Dedifferentiated amniotic fluid mesenchymal stem cell (primary cell): ENCODE data around the gene DHRS12.

Experiments used
- DNase-seq: peaks from one replicate; pipeline ENCODE4 v3.0.0-alpha.2; 2016; ENCODE audit errors: extremely low spot score

The DHRS12 gene

DNA sequence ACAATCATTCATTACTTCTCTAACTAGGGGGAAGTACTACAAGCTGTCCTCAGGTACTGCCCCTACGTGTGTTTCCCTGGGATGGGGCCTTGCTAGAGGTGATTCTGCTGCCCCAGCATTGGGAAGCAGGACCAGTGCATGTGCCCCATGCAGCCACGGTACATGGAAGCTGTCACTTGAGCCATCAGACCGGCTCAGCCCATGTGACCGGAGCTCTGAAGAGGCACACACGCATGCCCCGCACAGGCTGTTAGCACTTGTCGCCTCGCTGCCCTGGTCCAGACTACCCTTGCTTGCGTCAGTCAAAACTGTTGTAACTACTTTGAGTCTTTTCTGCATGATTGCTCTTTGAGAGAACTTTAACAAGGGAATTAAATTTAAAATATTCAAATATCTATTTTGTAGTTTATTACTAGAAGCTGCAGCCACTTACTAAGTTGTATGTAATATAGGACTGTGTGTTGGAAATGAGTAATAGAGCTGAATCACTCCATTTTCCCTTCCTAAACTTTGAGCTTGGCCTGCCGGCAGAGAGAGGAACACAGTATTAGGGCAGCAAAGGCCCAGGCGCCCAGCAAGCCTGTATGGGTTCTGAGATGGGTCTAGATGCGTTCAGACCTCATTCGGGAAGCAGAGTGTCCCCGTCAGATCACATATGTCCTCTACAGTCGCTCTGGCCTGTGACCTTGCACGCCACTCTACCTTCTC is 42.2 kb downstream of the DHRS12 start:
- no peak for DNase-seq

DNA sequence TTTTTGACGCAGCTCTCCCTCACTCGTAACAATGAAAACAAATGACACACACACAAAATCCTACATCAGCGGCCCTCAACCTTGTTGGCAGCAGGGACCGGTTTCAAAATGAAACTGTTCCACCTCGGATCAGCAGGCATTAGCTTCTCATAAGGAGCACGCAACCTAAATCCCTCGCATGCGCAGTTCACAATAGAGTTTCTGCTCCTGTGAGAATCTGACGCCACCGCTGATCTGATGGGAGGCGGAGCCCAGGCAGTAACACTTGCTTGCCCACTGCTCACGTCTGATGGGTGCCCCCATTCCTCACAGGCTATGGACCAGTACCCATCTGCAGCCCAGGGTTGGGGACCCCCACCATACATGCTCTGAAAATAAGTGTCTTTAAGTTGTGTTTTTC is 43.4 kb downstream of the DHRS12 start:
- no peak for DNase-seq

DNA sequence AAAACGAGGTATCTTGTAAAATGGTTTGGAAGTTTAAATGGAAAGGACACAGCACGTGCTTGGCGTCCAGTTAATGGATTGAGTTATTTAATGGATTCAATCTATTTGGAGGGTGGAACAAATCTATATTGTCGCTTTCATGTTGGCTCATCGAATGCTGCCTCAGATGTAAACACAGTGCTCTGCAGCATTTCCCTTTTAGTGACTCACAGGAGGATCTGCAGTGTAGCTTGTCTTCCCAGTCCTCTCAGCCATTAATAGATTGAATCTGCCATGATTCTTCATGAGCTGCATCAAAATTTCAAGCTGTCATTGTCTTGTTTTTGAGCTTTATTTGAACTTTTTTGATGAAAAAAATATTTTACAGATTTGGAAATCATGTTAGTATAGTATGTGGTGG is 44.7 kb downstream of the DHRS12 start:
- no peak for DNase-seq

DNA sequence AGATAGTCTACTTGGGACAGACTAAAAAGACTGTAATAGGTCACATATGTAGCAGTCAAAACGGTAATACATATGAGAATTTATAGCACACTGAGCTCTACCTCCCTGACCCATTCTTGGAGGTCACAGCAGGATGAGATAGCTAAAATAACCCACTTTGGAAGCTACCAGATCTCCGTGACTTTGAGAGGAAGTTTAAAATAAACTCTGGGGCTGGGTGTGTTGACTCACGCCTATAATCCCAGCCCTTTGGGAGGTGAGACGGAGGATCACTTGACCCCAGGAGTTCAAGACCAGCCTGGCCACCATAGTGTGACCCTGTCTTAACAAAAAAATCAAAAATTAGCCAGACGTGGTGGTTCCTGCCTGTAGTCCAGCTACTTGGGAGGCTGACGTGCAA is 45.3 kb downstream of the DHRS12 start:
- no peak for DNase-seq

DNA sequence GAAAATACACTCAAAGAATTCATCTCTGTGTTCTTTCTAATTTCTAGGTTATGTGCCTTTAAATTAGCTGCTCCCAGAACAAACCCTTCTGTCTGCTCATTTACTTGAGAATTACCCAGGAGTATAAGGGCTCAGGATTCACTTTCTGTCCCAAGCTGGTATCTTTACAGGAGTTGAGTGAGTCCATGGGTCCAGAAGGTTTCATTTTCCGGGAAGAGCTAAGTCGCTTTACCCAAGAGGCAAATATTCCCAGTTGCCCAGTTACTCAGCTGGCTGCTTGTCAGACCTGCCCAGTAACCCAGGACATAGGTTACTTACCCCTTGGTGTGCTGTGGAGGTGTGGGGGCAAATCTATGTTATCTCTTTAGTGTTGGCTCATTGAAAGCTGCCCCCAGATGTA is 47.3 kb downstream of the DHRS12 start:
- no peak for DNase-seq

DNA sequence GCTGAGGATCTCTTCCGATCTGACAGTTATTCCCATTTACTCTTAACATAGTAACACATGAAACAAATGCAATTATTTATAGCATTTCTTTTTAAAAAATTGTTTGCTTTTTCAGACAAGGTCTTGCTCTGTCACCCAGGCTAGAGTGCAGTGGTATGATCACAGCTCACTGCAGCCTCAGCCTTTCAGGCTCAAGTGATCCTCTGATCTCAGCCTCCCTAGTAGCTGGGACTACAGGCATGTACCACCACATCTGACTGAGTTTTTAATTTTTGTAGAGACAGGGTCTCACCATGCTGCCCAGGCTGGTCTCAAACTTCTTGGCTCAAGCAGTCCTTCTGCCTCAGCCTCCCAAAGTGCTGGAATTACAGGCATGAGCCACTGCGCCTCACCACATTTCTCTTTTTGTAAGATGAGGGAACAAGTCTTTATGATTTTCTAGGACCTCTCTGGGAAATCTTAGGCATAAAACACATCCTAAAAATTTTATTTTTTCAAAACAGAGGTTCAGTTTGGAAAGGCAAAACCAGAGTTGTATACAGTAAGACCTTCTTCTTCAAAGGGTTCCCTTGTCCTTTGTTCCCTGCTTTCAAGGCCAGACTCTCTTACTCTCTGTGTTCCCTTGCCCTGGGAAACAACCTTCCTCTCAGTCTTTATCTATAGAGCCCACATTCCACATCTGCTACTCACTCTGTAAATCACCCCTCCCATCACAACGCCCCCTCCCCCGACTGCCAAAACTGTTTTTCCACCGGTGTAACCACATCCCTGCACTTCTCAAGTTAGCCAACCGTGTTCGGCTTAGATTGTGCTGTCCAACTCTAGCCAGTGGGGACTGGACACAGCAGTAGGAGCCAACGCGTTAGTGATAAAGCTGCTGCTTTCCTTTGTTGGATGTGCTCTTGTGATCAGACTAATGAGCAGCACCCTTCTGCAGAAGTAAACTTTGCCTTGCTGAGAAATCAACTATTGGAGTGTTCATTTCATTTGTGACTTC is 56.2 kb downstream of the DHRS12 start:
- DNase-seq = no peak

DNA sequence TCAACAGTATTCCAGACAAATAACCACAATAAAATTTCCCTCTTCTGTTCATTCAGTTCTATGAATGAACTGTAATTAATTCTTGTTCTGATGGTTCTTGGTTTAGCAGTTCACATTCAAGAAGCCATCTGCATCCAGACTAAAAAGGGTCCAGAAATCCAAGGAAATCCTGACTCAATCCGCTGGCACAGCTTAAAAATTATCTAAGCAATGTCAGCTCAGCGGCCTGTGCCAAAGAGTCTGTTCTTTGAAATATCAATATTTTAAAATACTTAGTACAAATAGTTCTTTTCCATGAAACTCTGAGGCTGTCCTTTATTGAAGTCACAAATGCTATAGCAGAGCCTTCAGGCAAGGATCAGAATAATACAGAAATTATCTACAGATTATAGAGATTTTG is 57.2 kb downstream of the DHRS12 start:
- no peak for DNase-seq

DNA sequence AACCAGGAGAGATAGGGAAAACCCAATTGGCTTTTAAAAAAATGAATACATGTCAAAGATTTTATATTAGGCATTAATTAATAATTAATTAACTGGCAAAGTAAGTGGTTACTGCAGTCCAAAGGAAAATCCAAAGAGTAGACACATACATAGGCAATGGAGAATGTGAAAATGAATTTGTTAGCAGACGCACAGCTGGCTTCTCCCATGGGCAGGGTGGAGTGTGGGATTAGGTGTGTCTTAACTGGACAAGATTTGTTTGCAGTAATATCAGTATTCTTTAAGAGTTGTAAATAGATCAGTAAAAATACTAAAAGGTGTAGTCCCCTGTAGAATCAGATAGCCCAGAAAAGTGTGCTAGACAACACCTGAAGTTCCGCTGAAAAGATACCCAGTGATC is 58.7 kb downstream of the DHRS12 start:
- DNase-seq = no peak

DNA sequence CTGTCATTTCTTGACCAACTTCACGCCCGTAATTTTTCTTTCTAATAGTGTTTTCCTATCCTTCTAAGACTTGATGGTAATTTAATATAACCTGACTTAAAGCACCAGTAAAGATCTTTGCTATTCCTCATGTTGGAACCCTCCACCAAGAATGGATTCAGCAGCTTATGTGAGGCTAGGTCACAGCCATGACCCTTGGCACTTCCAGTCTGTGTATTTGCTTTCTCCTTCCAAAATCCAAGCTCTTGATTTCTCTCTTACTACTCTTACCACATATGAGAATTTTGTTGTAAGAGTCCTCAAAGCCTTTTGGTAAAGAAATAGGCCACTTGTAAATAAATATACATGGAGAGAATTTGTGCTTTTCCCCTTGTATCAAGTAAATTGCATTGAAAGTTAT is 61.4 kb downstream of the DHRS12 start:
- DNase-seq = no peak

DNA sequence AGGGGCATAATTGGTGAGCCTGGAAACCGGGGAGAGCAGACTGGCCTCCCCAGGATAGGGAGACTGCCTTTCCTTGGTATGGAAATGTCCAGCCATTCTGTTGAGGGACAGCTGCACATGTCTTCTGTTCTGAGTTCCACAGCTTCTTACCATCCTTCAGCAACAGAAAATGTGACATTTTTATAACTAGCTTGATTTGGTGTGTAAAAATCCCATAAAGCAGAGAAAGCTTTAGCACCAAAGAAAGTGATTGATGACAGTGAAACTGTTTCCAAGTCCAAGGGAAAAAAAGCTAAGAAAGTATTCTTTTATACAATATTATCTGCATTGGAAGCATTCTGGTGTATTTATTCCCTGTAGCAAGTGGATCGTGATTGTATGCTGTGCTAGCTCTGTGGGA is 61.9 kb downstream of the DHRS12 start:
- no peak for DNase-seq

DNA sequence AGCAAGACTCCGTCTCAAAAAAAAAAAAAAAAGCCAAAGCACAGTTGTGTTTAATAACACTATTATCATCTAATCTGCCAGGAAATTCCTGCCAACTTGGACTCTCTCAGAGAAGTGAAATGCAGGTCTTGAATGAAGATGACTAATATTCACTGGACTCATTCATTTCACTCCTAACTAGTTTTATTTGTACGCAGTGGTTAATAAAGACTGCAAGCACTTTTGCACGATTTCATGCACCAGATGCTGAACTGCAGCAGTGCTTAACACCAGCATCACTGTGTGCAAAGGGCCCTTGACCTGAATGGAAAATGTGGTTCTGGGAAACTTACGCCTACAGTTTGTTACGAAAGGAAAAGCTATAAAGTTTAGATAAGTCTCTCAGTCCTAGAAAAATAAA is 63.3 kb downstream of the DHRS12 start:
- no peak for DNase-seq

DNA sequence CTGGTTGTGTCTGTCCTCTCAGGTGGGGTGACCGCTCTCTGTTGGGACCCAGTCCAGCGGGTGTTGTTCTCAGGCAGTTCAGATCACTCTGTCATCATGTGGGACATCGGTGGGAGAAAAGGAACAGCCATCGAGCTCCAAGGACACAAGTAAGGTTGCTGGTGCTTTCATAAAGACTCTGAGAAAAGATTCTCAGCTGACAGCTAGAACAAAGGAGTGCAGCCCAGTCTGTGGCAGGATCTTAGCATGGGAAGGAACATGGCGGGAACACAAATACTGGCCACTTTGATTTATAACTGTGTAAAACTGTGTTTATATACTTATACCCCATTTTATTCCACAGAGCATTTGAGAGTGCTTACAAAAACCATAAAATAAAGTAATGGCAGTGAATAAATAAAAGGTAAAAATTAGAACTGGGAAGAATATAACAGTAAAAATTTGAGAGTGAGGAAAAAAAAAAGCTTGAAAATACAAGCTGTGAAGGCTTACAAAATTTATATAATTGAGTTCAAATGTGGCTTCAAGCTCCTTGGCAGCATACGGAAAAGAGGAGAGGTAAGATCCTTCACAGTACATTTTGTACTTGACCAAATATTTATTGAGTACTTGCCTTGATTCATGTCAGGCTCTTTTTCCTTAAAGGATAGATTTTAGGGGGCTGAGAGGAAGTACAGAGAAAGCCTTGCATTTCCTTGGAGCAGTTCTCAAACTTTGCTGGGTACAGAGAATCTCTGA is 64.8 kb downstream of the DHRS12 start:
- DNase-seq = no peak

DNA sequence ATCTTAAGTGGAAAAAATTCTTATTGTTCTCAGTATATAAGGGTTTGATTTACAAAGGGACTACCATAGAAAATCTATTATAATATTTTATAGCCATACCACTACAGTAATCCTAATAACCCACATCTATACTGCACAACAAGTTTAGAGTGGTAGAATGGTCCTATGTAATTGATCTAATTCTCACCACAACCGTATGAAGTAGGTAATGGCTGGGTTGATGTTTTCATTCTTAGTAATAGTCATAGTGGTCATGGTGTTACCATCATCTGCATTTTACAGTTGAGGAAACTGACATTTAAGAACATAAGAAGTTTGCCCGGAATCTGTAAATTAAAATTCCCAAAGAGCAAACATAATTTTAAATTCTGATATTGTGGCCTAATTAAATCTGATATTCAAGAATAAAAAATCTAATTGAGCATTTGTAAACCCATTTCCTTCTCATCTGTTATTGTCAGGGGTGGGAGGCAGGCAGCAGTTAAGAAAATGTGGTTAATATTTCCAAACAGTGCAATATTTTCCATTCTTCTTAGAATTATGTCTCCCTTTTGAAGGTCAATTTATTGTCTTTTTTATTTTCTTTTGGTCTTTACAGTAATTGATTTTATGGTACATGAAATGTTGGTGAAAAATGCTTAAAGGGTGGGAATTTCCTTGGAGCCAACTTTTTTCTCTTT is 65.6 kb downstream of the DHRS12 start:
- DNase-seq = no peak

DNA sequence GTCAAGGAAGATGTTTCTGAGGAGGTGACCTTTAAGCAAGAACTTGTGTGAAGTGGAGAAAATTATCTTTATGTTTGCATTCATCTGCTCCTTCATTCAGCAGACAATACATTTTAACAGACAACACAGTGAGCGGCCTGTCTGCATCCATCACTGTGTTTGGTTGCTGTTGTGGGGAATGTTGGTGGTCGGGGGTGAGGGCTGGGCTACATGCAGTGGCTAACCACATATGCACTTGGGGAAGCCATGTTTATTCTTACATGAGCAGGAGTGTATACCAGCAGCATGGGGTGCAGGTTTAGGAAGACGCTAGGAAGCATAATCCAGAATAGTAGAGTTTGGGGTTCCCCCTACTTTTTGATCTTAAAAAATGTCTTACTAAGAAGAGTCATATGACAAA is 66.4 kb downstream of the DHRS12 start:
- no peak for DNase-seq

DNA sequence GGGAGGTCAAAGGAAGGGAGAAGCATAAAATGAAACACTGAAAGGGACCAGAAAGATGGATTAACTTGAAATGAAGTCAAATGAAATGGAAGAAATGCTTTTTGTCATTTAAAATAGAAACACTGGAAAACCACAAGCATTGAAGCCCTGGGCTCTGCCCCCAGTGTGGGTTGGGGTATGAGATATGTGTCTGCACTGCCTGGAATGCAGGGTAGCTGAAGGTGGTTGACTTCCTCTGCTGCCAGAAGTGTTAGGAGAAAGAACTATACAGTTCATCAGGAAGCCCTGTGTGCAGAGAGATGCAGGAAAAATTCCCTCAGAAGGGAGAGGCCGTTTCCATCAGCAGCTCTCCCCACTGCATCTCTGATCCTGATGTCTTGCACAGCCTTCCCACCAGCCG is 69.2 kb downstream of the DHRS12 start:
- no peak for DNase-seq

DNA sequence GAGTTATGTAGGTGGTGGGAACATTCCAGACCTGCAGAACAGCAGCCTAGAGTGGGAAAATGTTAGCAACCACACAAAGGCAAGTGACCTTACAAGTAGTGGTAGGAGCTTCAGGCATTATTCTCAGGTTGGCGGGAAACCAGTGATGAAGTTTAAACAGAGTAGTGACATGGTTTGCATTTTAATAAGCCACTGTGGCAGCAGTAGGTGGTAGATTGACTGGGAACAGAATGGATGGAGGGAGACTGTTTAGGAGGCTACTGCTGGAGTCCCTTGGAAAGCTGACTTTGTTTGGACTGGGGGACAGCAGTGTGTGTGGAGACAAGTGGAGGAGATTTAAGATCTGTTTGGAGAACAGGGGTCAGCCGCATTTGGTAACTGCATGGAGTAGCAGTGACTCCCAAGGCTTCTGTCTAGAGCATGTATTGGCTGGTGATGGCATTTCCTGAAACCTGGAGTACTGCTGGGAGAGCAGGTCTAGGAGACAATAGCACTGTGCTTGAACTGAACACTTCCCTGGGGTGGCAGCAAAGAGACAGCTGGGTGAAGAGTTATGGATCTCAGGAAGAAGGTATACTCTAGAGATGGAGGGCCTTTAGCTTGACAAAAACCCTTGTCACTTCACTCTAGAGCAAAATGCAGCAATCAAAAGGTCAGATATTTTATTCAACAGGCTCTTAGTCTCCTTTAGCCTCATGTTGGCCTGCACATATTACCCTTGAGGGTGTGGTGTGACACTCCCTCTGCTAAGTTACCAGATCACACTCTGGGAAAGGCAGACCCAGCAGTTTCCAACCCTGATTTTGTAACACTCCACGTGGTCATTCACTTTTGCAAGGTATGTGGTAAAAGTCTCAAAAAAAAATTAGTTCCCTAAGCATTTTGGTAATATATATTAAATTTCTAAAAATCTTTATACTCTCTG is 70.3 kb downstream of the DHRS12 start:
- DNase-seq = no peak

DNA sequence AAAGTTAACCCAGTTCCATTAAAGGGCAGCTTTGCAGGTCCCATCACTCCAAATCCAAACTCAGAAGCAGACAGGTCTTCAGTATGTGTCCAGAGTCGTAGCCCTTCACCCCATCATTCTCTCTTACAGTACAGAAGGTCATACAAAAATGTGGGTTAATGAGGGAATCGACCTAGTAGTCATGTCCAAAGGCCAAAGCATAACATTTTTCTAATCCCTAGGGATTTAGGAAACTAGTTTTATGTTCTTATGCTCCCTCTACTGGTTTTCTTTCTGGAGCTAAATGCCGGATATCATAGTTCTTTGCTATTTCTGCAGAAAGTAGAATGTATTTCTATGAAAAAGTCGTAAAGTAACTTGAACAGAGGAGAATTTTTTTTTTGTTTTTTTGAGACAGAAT is 72.2 kb downstream of the DHRS12 start:
- peak; percentile 26 for DNase-seq

DNA sequence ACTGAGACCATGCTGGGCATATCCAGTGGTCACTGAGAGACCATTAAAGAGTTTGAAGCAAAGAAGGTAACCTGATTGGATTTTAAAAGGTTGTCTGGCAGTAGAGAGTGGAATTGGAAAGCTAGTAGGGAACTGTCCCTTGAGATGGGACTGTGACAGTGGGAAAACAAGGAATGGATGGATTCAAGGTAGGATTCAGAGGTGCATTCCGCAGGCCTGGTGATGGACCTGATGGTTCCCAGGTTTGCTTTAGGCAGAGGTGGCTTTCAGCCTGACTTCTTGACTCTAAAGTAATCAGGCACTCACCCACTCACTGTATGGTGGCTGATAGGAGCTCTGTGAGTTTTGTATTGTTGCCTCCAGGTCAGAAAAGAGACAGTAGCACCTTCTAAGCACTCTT is 73.0 kb downstream of the DHRS12 start:
- DNase-seq = no peak

DNA sequence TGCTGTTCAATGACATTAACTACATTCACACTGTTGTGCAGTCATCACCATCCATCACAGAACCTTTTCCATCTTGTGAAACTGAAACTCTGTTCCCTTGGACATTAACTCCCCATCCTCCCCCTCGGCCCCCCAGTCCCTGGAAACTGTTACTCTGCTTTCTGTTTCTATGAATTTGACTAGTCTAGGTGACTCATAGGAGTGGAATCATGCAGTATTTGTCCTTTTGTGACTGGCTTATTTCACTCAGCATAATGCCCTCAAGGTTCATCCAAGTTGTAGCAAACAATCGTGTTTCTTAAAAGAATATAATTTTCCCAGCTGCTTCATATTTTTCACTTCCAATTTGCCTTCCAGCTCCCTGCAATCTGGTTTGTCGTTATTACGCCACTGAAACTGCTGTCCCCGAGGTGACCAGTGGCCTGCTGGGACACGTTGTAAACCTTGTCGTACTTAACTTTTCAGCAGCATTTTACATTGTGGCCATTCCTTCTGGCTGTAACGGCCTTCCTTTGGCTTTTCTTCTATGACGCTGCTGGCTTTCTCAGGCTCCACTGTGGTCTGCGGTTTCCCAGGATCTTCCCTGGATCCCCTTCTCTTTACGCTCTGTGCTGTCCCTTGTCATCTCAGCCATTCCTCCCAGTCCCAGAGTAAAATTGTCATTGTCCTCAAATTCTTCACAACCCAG is 74.0 kb downstream of the DHRS12 start:
- DNase-seq = peak; percentile 86

DNA sequence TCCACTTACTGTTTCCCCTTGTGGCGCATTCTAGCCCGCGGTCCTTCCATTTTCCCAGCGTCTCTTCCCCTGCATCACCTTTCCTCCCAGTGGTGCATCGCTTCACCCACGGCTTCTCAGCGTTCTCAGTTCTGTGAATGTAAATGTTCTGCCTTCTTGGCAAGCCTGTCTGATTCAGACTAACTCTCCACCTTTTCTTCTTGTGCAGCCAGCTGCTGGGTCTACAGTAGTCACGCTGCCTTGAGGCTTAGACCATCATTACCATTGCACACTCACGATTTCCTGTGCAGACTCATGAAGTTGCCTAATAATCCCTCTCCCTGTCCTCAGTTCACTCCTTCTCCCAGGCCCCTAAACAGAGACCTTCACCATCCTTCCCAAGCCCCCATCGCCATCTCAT is 75.0 kb downstream of the DHRS12 start:
- no peak for DNase-seq
